ENCODE results near the gene GOSR1.
"Not testable (repeated sequence)": the region's sequence is repeated elsewhere in the genome, so short reads cannot be mapped to it uniquely, and the experiment has no call there.

The GOSR1 gene

DNA sequence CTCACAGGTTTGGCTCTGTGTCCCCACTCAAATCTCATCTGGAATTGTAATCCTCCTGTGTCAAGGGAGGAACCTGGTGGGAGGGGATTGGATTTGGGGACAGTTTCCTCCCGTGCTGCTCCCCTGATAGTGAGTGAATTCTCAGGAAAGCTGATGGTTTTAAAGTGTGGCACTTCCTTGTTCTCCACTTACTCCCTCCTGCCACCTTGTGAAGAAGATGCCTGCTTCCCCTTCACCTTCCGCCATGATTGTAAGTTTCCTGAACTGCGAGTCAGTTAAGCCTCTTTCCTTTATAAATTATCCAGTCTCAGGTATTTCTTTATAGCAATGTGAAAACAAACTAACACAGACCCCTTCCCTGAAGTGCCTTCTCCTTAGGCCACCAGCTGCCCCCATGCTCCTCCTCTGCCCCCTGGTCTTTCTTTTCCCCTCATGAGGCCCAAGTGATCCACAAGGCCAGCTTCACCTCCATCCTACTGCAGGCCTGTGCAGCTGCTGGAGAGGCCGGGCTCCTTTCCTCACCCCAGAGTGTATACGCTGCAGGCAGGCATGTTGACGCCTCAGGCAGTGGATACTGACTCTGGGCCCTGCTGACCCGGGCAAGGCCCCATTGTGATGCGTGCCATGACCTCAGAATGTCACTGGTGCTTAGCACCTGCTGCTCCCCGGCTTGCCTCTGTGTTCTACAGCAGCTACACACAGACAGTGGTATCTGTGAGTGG, 74.2 kb downstream of the GOSR1 start:
- not testable (repeated sequence) for H3K27me3 ChIP-seq (ENCODE audit: control insufficient read depth in 2 of 2, insufficient read depth in 2 of 2, low read length in 2 of 2); H3K4me3 ChIP-seq (ENCODE audit: low read length in 2 of 2); H3K9me3 ChIP-seq (ENCODE audit: control insufficient read depth in 2 of 2, low read length in 2 of 2); H3K9ac ChIP-seq (ENCODE audit: low read depth in 1 of 2, low read length in 2 of 2); H3K4me1 ChIP-seq (ENCODE audit: control insufficient read depth in 2 of 2, insufficient read depth in 2 of 2, low read length in 2 of 2); H3K36me3 ChIP-seq (ENCODE audit: control insufficient read depth in 2 of 2, insufficient read depth in 2 of 2, low read length in 2 of 2); H3K27ac ChIP-seq (ENCODE audit: low read depth in 2 of 2, low read length in 2 of 2)

GRCh38 chr17:30551996-30552339, 74.8 kb downstream of the GOSR1 start:
- Histone ChIP-seq H3K9me3 (ENCODE audit: control insufficient read depth in 2 of 2, low read length in 2 of 2) (no peaks in the 10 kb centered on the region), H3K4me1 (ENCODE audit: control insufficient read depth in 2 of 2, insufficient read depth in 2 of 2, low read length in 2 of 2) (peaks cover 0 to 3% of the 10 kb centered on the region in 2 donors), H3K9ac (ENCODE audit: low read depth in 1 of 2, low read length in 2 of 2) (no peak overlapping the region), H3K27ac (ENCODE audit: low read depth in 2 of 2, low read length in 2 of 2) (no peak overlapping the region), H3K36me3 (ENCODE audit: control insufficient read depth in 2 of 2, insufficient read depth in 2 of 2, low read length in 2 of 2) (no peaks in the 10 kb centered on the region), H3K27me3 (ENCODE audit: control insufficient read depth in 2 of 2, insufficient read depth in 2 of 2, low read length in 2 of 2) (no peaks in the 10 kb centered on the region), H3K4me3 (ENCODE audit: low read length in 2 of 2) (no peak overlapping the region)

DNA sequence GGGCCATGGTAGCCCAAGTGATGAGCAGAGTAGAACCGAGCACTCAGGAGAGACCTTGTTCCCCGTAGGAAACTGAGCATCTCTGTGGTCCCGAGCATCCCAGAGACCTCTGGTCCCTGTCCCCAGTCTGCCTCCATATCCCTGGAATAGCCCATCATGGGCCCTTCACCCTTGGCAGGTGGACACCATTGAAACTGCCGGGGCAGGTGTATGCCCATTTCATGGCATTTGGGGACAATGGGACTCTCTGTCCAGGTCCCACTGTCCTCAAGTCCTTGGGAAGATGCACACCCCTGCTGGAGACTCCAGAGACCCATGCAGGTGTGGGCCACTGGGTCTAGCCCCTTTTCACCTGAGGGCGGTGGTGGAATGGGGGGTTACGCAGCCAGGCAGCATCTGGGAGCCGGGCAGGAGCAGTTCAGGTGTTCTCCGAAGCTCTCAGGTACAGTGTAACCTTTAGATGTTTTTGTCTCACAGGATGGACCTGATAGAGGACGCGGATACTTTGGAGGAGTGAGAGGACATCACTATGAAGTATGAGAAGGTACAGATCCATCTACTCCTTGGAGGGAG, 75.9 kb downstream of the GOSR1 start:
- no peak overlapping the region for H3K4me3 ChIP-seq (ENCODE audit: low read length in 2 of 2)
- H3K9ac ChIP-seq (ENCODE audit: low read depth in 1 of 2, low read length in 2 of 2), result no peak overlapping the region

DNA sequence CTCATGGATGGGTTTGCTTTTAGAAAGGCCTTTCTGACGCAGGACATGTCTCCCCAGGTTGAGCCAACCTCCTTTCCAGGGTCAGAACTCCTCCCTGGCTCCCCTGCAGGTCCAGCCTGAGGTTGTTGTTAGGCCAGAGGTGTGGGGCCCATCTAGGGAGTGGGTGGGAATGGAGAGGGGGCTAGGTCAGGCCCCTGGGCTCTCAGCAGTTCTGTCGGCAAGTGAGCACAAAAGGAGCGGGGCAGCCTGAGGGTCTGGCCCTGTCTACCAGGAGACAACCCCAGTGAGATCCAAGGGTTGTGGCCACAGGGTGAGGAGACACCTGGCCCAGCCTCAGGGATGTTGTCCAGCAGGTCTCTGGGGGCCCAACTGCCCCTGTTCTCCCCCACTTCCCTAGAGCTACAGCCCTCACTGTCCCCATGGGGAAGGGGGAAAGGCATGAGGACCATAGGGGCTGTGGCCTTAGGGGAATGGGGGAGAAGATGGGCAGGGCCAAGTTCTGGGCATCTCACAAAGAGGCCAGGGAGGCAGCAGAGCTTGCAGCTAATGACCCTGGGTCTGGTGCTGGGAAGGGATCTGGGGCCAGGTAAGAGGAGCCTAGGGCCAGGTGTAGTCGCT, 76.7 kb downstream of the GOSR1 start:
- not testable (repeated sequence) for H3K4me1 ChIP-seq (ENCODE audit: control insufficient read depth in 2 of 2, insufficient read depth in 2 of 2, low read length in 2 of 2); H3K9me3 ChIP-seq (ENCODE audit: control insufficient read depth in 2 of 2, low read length in 2 of 2); H3K27ac ChIP-seq (ENCODE audit: low read depth in 2 of 2, low read length in 2 of 2); H3K4me3 ChIP-seq (ENCODE audit: low read length in 2 of 2); H3K27me3 ChIP-seq (ENCODE audit: control insufficient read depth in 2 of 2, insufficient read depth in 2 of 2, low read length in 2 of 2); H3K9ac ChIP-seq (ENCODE audit: low read depth in 1 of 2, low read length in 2 of 2); H3K36me3 ChIP-seq (ENCODE audit: control insufficient read depth in 2 of 2, insufficient read depth in 2 of 2, low read length in 2 of 2)

More for the DNA sequence above, 75.9 kb downstream of the GOSR1 start:
- peaks cover 0 to 3% of the 10 kb centered on the region in 2 donors for H3K4me1 ChIP-seq (ENCODE audit: control insufficient read depth in 2 of 2, insufficient read depth in 2 of 2, low read length in 2 of 2)
- H3K9me3 ChIP-seq (ENCODE audit: control insufficient read depth in 2 of 2, low read length in 2 of 2), result no peaks in the 10 kb centered on the region
- no peaks in the 10 kb centered on the region for H3K36me3 ChIP-seq (ENCODE audit: control insufficient read depth in 2 of 2, insufficient read depth in 2 of 2, low read length in 2 of 2)
- no peak overlapping the region for H3K27ac ChIP-seq (ENCODE audit: low read depth in 2 of 2, low read length in 2 of 2)
- no peaks in the 10 kb centered on the region for H3K27me3 ChIP-seq (ENCODE audit: control insufficient read depth in 2 of 2, insufficient read depth in 2 of 2, low read length in 2 of 2)

GRCh38 chr17:30554839-30555751, 77.9 kb downstream of the GOSR1 start:
- Histone ChIP-seq H3K9me3 (ENCODE audit: control insufficient read depth in 2 of 2, low read length in 2 of 2) (no peaks in the 10 kb centered on the region), H3K27me3 (ENCODE audit: control insufficient read depth in 2 of 2, insufficient read depth in 2 of 2, low read length in 2 of 2) (no peaks in the 10 kb centered on the region), H3K4me3 (ENCODE audit: low read length in 2 of 2) (no peak overlapping the region), H3K27ac (ENCODE audit: low read depth in 2 of 2, low read length in 2 of 2) (no peak overlapping the region), H3K36me3 (ENCODE audit: control insufficient read depth in 2 of 2, insufficient read depth in 2 of 2, low read length in 2 of 2) (no peaks in the 10 kb centered on the region), H3K9ac (ENCODE audit: low read depth in 1 of 2, low read length in 2 of 2) (no peak overlapping the region), H3K4me1 (ENCODE audit: control insufficient read depth in 2 of 2, insufficient read depth in 2 of 2, low read length in 2 of 2) (peaks cover 0 to 3% of the 10 kb centered on the region in 2 donors)

- H3K4me1 ChIP-seq (ENCODE audit: control insufficient read depth in 2 of 2, insufficient read depth in 2 of 2, low read length in 2 of 2), result peaks cover 0 to under 1% of the 10 kb centered on the region in 2 donors
- H3K36me3 ChIP-seq (ENCODE audit: control insufficient read depth in 2 of 2, insufficient read depth in 2 of 2, low read length in 2 of 2), result no peaks in the 10 kb centered on the region
- H3K9me3 ChIP-seq (ENCODE audit: control insufficient read depth in 2 of 2, low read length in 2 of 2), result no peaks in the 10 kb centered on the region
- no peaks in the 10 kb centered on the region for H3K27me3 ChIP-seq (ENCODE audit: control insufficient read depth in 2 of 2, insufficient read depth in 2 of 2, low read length in 2 of 2)
- no peak overlapping the region for H3K4me3 ChIP-seq (ENCODE audit: low read length in 2 of 2)
- no peak overlapping the region for H3K9ac ChIP-seq (ENCODE audit: low read depth in 1 of 2, low read length in 2 of 2)
- no peak overlapping the region for H3K27ac ChIP-seq (ENCODE audit: low read depth in 2 of 2, low read length in 2 of 2)
These were observed 78.7 kb downstream of the GOSR1 start for GRCh38 chr17:30555942-30556341.

DNA sequence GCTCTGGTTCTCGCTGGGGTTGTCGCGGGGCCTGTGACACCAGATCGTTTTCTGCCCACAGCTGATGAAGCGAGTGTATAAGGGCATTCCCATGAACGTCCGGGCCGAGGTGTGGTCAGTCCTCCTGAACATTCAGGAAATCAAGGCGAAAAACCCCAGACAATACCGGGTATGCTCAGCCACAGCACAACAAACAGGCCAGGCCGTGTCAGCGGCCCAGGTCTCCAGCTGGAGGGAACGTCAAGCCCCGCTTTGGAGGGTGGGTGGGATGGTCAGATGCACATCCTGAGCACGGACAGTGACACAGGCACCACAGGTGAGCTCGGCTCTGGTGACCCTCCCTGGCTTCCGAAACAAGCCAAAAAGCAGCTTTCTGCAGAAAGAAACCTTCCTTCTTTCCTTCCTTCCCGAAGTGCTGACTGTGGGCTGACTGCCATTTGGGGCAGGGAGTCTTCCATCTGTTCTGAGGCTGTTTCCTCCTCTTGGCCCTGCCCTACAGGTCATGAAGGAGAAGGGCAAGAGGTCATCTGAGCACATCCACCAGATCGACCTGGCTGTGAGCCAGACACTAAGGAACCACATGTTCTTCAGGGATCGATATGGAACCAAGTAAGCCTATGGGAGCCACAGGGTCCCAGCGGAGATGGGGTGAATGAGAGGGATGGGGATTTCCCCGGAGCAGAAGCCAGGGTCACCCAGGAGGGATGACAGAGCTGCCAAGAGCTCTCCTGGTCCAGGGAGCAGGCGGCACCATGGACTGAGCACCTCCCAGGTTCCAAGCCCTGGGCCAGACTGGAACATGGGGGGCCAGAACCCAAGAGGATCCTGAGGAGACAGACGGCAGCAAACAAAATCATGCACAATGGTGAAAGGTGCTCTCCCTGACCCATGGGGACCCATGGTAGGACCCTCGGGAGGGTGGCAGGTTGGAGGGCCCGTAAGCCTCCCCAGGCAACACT, 79.4 kb downstream of the GOSR1 start:
- Histone ChIP-seq H3K27me3 (ENCODE audit: control insufficient read depth in 2 of 2, insufficient read depth in 2 of 2, low read length in 2 of 2) (no peaks in the 10 kb centered on the region), H3K27ac (ENCODE audit: low read depth in 2 of 2, low read length in 2 of 2) (no peak overlapping the region), H3K4me3 (ENCODE audit: low read length in 2 of 2) (no peak overlapping the region), H3K4me1 (ENCODE audit: control insufficient read depth in 2 of 2, insufficient read depth in 2 of 2, low read length in 2 of 2) (no peaks in the 10 kb centered on the region), H3K9me3 (ENCODE audit: control insufficient read depth in 2 of 2, low read length in 2 of 2) (no peaks in the 10 kb centered on the region), H3K36me3 (ENCODE audit: control insufficient read depth in 2 of 2, insufficient read depth in 2 of 2, low read length in 2 of 2) (no peaks in the 10 kb centered on the region), H3K9ac (ENCODE audit: low read depth in 1 of 2, low read length in 2 of 2) (no peak overlapping the region)

GRCh38 chr17:30557916-30558685, 80.9 kb downstream of the GOSR1 start:
- H3K9ac ChIP-seq (ENCODE audit: low read depth in 1 of 2, low read length in 2 of 2), result no peak overlapping the region
- H3K4me3 ChIP-seq (ENCODE audit: low read length in 2 of 2), result no peak overlapping the region
- no peaks in the 10 kb centered on the region for H3K4me1 ChIP-seq (ENCODE audit: control insufficient read depth in 2 of 2, insufficient read depth in 2 of 2, low read length in 2 of 2)
- H3K36me3 ChIP-seq (ENCODE audit: control insufficient read depth in 2 of 2, insufficient read depth in 2 of 2, low read length in 2 of 2), result no peaks in the 10 kb centered on the region
- no peaks in the 10 kb centered on the region for H3K9me3 ChIP-seq (ENCODE audit: control insufficient read depth in 2 of 2, low read length in 2 of 2)
- H3K27me3 ChIP-seq (ENCODE audit: control insufficient read depth in 2 of 2, insufficient read depth in 2 of 2, low read length in 2 of 2), result no peaks in the 10 kb centered on the region
- H3K27ac ChIP-seq (ENCODE audit: low read depth in 2 of 2, low read length in 2 of 2), result no peak overlapping the region

Measured in mucosa of rectum (tissue), 2 donors.